ACHN (cell line): ENCODE measurements around the gene SLC5A6.
A peak's percentile ranks its signal among the peaks of the same experiment; 100 is the strongest.

ENCODE experiments used
- DNase-seq: peaks from one replicate; pipeline ENCODE4 v3.0.0-alpha.2; 2015
- in situ Hi-C: cut with HindIII; loops from 2 replicates; pipeline ENCODE4 v1.10.0; 2017; ENCODE audit warnings: low sequenced_read_pairs, low pct_ligation_motif_present, low pct_unique_long_range_greater_than_20kb

Gene SLC5A6

GRCh38 chr2:27240406-27240805 is 28.3 kb upstream of the SLC5A6 start:
- in situ Hi-C loops = no loop called here
- no peak for DNase-seq

GRCh38 chr2:27238976-27239375 is 26.9 kb upstream of the SLC5A6 start:
- in situ Hi-C loops = no loop called here
- no peak for DNase-seq

DNA sequence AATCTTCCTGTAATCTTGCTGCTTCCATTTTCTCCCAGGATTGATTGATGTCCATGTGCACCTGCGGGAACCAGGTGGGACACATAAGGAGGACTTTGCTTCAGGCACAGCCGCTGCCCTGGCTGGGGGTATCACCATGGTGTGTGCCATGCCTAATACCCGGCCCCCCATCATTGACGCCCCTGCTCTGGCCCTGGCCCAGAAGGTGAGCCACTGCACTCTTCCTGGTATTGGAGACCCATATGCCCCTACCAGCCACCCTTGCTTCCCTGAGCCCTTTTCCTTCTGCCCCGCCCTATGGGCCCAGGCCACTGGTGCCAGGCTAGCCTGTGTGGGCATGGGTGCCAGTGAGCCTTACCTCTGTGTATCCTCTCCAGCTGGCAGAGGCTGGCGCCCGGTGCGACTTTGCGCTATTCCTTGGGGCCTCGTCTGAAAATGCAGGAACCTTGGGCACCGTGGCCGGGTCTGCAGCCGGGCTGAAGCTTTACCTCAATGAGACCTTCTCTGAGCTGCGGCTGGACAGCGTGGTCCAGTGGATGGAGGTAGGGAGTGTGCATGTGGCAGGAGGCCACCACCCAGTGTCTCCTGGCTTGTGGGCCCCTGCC is 25.4 kb upstream of the SLC5A6 start:
- DNase-seq = no peak
- in situ Hi-C loops = no loop called here

DNA sequence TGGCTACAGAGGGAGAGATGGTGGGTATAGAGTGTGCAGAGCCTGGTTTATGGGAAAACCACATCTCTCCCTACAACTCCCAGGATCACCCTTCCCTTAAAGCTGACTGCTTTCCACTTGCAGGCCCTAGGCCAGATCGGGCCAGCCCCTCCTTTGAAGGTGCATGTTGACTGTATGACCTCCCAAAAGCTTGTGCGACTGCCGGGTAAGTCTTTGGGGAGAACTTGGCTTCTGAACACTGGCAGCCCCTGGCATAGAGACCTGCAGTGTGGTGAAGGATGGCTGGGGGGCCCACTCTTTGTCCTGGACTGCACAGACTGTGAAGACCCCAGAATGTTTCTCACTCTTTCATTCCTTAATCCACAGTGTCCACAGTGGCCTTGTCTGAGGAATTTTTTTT is 24.6 kb upstream of the SLC5A6 start:
- in situ Hi-C loops = no loop called here
- no peak for DNase-seq

- in situ Hi-C loops = no loop called here
- no peak for DNase-seq
These were observed 24.1 kb upstream of the SLC5A6 start for GRCh38 chr2:27236136-27236535.

DNA sequence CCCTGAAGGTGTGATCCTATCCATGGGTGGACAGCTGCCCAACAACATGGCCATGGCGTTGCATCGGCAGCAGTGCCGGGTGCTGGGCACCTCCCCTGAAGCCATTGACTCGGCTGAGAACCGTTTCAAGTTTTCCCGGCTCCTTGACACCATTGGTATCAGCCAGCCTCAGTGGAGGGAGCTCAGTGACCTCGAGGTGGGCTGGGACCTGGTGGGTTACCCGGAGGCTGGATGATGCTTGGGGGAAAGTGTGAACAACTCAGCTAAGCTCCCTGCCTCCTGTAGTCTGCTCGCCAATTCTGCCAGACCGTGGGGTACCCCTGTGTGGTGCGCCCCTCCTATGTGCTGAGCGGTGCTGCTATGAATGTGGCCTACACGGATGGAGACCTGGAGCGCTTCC is 21.3 kb upstream of the SLC5A6 start:
- in situ Hi-C loops = no loop called here

GRCh38 chr2:27231921-27232320 is 19.9 kb upstream of the SLC5A6 start:
- in situ Hi-C loops = no loop called here
- DNase-seq = no peak

More for the DNA sequence above, 21.3 kb upstream of the SLC5A6 start:
- no peak for DNase-seq

GRCh38 chr2:27227501-27227900 is 15.4 kb upstream of the SLC5A6 start:
- in situ Hi-C loops = no loop called here
- DNase-seq = no peak

DNA sequence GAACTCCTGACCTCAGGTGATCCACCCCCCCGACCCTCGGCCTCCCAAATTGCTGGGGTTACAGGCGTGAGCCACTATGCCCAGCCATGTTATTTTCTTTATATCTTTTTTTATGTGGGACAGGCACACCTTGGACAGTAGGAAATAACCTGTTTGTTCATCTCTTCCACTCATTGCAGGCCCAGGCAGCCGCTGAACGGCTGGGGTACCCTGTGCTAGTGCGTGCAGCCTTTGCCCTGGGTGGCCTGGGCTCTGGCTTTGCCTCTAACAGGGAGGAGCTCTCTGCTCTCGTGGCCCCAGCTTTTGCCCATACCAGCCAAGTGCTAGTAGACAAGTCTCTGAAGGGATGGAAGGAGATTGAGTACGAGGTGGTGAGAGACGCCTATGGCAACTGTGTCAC is 13.5 kb upstream of the SLC5A6 start:
- DNase-seq = no peak
- in situ Hi-C loops = no loop called here

- DNase-seq = no peak
- in situ Hi-C loops = no loop called here
These were observed 11.3 kb upstream of the SLC5A6 start for GRCh38 chr2:27223416-27223815.

DNA sequence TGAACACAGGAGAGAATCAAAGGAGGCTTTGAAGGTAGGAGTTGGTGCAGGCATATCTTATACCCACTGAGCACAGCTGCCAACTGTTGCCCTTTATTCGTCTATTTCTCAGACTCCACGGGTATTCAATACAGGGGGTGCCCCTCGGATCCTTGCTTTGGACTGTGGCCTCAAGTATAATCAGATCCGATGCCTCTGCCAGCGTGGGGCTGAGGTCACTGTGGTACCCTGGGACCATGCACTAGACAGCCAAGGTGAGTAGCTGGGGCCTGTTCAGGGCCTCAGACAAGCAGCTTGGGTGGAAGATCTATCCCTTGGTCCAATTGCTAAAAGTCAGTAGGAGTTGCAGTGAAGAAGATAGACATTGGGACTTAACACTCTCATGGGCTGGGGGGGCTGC is 10.3 kb upstream of the SLC5A6 start:
- in situ Hi-C loops = no loop called here
- no peak for DNase-seq

DNA sequence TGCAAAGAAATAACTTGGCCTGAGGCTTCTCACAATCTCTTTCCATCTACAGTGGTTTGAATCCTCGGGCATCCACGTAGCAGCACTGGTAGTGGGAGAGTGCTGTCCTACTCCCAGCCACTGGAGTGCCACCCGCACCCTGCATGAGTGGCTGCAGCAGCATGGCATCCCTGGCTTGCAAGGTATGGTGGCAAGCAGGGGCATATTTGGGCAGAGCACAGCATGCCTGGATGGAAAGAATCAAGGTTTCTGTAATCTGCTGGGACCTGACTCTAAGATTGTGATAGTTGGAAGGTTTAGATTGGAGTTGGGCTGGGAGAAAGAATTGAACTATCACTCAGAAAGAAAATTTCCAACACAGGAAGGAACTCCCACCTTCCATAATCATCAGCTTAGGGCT is 9.1 kb upstream of the SLC5A6 start:
- no peak for DNase-seq
- in situ Hi-C loops = no loop called here

- in situ Hi-C loops = no loop called here
- DNase-seq = no peak
These were observed 8.0 kb upstream of the SLC5A6 start for GRCh38 chr2:27220091-27220490.

DNA sequence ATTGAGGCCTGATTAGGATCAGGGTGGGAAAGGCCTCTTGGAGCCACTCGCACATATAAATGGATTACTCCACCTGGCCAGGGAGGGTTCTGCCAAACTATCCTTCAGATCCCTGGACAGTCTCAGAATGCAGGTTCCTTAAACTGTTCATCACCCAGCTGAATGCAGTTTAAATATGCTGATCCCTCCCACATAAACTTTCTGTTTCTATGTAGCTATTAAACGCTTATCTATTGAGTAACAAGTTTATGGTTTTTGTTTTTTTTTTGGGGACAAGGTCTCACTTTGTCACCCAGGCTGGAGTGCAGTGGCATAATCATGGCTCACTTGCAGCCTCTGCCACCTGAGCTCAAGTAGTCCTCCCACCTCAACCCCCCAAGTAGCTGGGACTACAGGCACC is 7.0 kb upstream of the SLC5A6 start:
- in situ Hi-C loops = no loop called here
- DNase-seq = no peak

DNA sequence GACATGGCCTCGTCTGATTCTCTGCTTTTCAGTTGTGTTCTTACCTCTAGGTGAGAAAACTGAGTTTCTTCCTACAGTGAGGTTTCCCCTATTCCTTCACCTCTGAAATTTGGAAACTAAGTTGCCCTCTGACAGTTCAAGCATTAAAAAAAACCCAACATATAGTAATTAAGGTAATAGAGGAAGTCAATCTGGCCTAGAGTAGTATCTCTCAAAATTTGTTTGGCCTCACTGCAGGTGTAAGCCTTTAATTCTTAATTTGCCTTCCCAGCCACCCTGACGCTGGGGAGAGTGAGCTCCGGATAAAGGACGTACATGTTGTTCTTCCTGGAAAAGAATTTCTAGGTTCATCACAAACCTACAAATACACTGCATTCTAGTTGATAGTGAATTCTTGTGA is 6.5 kb upstream of the SLC5A6 start:
- in situ Hi-C loops = no loop called here
- no peak for DNase-seq

- in situ Hi-C loops = no loop called here
- peak; percentile 89 for DNase-seq
These were observed 5.4 kb upstream of the SLC5A6 start, which contains the start of gene CAD for GRCh38 chr2:27217173-27218121. Gene CAD, plus strand, starts transcription at chr2:27217369. Its CDS starts 183 bp downstream, at chr2:27217552.

- no peak for DNase-seq
- in situ Hi-C loops = no loop called here
These were observed 4.5 kb upstream of the SLC5A6 start for GRCh38 chr2:27216416-27217137.

- in situ Hi-C loops = no loop called here
- DNase-seq = no peak
These were observed 2.9 kb upstream of the SLC5A6 start for GRCh38 chr2:27214941-27215340.
